C4-2B (cell line): ENCODE results near the gene SKA3.

Experiments
- CTCF ChIP-seq: fragments of 450-650 bp; conservative IDR thresholded peaks from 2 replicates; pipeline ENCODE4 v1.5.1; 2017; ENCODE audit warnings: mild to moderate bottlenecking
- ZFX ChIP-seq: fragments of 450-650 bp; IDR thresholded peaks from 2 replicates; pipeline ENCODE4 v1.6.1; 2017

GRCh38 chr13:21212138-21212775 lies 35.9 kb upstream of the SKA3 start:
- TF ChIP-seq CTCF (no peak), ZFX (no peak)
